Measurements from ENCODE around the gene PTPRU. TPM values are rescaled to one million over a fixed set of nuclear protein-coding genes. Genes with fewer than 3 reads are reported as not detected.

Gene PTPRU
- total RNA-seq, 1 experiment from 2014 or later: 41.4 TPM

DNA sequence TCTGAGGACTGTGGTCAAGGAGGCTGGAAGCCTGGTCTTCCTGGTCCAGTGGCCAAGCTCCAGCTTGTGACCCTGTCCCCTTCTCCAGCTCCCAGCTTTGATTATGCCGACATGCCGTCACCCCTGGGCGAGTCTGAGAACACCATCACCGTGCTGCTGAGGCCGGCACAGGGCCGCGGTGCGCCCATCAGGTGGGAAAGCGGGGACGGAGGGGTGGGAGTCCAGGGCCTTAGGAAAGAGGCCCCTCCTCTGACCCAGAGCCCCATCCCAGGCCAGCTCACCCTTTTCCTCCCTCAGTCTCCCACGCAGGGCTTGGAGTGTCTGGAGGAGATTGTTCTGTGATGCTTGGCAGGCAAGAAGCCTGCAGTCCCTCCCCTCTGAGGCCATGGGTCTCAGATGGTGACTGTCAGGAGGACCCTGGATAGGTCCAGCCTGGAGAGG is 43.6 kb downstream of the PTPRU start:
- Mint-ChIP-seq H3K4me3 (ENCODE audit: unreplicated experiment) (no peak overlapping the region), H3K36me3 (ENCODE audit: insufficient read depth, unreplicated experiment) (peaks cover 6% of the 10 kb centered on the region), H3K4me1 (ENCODE audit: low read depth, unreplicated experiment) (no peaks in the 10 kb centered on the region), H3K9me3 (ENCODE audit: unreplicated experiment) (no peaks in the 10 kb centered on the region), H3K27me3 (ENCODE audit: insufficient read depth, unreplicated experiment) (no peaks in the 10 kb centered on the region), H3K27ac (ENCODE audit: unreplicated experiment) (no peak overlapping the region)
- no peaks in the 10 kb centered on the region; the same call in 1 of the 2 replicates for H3K36me3 ChIP-seq (ENCODE audit: control insufficient read depth, insufficient read depth, low read length)
- H3K27me3 ChIP-seq (replicated peaks; ENCODE audit: control insufficient read depth, insufficient read depth, low read length): no peaks in the 10 kb centered on the region
- H3K9me3 ChIP-seq: no peaks in the 10 kb centered on the region
- intact Hi-C loops (cut with micrococcal nuclease; ENCODE audit: unreplicated experiment): no loop called here
- BruUV-seq (replicated peaks): no TSS peak
- CTCF ChIA-PET: no interaction called here
- POLR2A ChIA-PET: no interaction called here
- DNase-seq: no peak
- H3K4me3 ChIP-seq (ENCODE audit: low read depth, low read length): no peak overlapping the region
- TF ChIP-seq, protein P1, sequence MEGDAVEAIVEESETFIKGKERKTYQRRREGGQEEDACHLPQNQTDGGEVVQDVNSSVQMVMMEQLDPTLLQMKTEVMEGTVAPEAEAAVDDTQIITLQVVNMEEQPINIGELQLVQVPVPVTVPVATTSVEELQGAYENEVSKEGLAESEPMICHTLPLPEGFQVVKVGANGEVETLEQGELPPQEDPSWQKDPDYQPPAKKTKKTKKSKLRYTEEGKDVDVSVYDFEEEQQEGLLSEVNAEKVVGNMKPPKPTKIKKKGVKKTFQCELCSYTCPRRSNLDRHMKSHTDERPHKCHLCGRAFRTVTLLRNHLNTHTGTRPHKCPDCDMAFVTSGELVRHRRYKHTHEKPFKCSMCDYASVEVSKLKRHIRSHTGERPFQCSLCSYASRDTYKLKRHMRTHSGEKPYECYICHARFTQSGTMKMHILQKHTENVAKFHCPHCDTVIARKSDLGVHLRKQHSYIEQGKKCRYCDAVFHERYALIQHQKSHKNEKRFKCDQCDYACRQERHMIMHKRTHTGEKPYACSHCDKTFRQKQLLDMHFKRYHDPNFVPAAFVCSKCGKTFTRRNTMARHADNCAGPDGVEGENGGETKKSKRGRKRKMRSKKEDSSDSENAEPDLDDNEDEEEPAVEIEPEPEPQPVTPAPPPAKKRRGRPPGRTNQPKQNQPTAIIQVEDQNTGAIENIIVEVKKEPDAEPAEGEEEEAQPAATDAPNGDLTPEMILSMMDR (IDR thresholded peaks at IDR 0.05; ENCODE audit: insufficient read depth in 1 of 2, low read depth in 1 of 2, low read length in 1 of 2, severe bottlenecking in 1 of 2, unreplicated experiment in 1 of 2): no peak
- peaks cover 7% of the 10 kb centered on the region for H3K4me1 ChIP-seq

DNA sequence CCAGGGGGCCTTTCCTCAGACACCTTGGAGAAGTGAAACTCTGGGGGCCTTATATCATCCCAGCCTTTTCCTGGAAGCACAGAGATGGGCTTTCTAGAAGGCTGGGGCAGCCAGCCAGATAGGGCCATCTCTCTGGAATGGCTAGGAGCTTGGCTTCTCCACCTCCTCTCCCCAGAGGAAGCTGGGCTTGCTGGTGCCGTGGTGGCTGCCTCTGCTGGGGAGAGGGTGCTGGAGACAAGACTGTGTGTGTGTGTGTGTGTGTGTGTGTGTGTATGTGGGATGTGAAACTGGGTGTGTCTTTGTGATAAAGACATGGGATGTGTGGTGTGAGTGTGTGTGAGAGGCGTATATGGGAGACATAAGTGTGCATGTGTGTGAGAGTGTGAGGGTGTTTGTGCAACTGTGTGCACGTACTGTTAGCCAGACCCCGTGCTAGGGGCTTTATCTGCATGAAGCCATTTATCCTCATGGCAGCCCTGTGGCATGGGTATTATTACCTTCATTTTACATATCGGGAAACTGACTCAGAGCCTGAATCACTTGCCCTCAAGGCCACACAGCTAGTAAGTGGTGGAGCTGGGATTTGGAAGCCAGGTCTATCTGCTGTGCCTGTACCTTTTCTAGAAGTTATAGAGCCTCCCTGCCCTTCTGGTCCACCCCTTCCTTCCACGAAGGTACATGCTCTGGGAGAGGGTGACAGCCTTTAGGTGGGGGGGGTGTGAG is 44.2 kb downstream of the PTPRU start:
- Mint-ChIP-seq H3K9me3 (ENCODE audit: unreplicated experiment) (no peaks in the 10 kb centered on the region), H3K36me3 (ENCODE audit: insufficient read depth, unreplicated experiment) (peaks cover 6% of the 10 kb centered on the region), H3K27me3 (ENCODE audit: insufficient read depth, unreplicated experiment) (no peaks in the 10 kb centered on the region), H3K4me3 (ENCODE audit: unreplicated experiment) (no peak overlapping the region), H3K4me1 (ENCODE audit: low read depth, unreplicated experiment) (no peaks in the 10 kb centered on the region), H3K27ac (ENCODE audit: unreplicated experiment) (no peak overlapping the region)
- ChIA-PET POLR2A (no interaction called here), CTCF (no interaction called here)
- DNase-seq: no peak
- no peaks in the 10 kb centered on the region for H3K9me3 ChIP-seq
- no TSS peak for BruUV-seq (replicated peaks)
- H3K36me3 ChIP-seq (ENCODE audit: control insufficient read depth, insufficient read depth, low read length): no peaks in the 10 kb centered on the region; the same call in 1 of the 2 replicates
- TF ChIP-seq, protein P1 (IDR thresholded peaks at IDR 0.05; ENCODE audit: insufficient read depth in 1 of 2, low read depth in 1 of 2, low read length in 1 of 2, severe bottlenecking in 1 of 2, unreplicated experiment in 1 of 2): no peak
- peaks cover 7% of the 10 kb centered on the region for H3K4me1 ChIP-seq
- H3K4me3 ChIP-seq (ENCODE audit: low read depth, low read length): no peak overlapping the region
- H3K27me3 ChIP-seq (replicated peaks; ENCODE audit: control insufficient read depth, insufficient read depth, low read length): no peaks in the 10 kb centered on the region
- intact Hi-C loops (cut with micrococcal nuclease; ENCODE audit: unreplicated experiment): no loop called here

DNA sequence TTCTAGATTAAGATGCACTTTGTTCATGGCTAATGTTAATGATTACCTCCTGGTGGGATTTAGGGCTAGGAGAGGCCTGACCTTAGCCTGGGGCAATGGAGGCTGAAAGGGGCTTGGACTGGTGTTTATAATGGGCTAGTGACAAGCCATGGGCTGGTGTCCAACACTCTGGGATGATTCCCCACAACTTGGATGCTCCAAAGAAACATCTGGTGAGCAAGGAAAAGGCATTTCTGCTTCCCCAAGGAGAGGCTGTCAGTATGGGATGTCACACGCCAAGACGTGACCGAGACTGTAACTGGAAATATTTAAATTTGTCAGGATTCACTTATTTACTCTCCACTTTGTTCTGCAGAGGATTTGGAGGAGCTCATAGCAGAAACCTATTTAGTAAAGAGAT is 45.2 kb downstream of the PTPRU start:
- Histone ChIP-seq H3K27me3 (replicated peaks; ENCODE audit: control insufficient read depth, insufficient read depth, low read length) (no peaks in the 10 kb centered on the region), H3K36me3 (ENCODE audit: control insufficient read depth, insufficient read depth, low read length) (no peaks in the 10 kb centered on the region; the same call in 1 of the 2 replicates), H3K4me1 (peaks cover 7% of the 10 kb centered on the region), H3K9me3 (no peaks in the 10 kb centered on the region), H3K4me3 (ENCODE audit: low read depth, low read length) (no peak overlapping the region)
- Mint-ChIP-seq H3K27me3 (ENCODE audit: insufficient read depth, unreplicated experiment) (no peaks in the 10 kb centered on the region), H3K36me3 (ENCODE audit: insufficient read depth, unreplicated experiment) (peaks cover 5% of the 10 kb centered on the region), H3K4me1 (ENCODE audit: low read depth, unreplicated experiment) (no peaks in the 10 kb centered on the region), H3K9me3 (ENCODE audit: unreplicated experiment) (no peaks in the 10 kb centered on the region), H3K27ac (ENCODE audit: unreplicated experiment) (no peak overlapping the region), H3K4me3 (ENCODE audit: unreplicated experiment) (no peak overlapping the region)
- no peak for DNase-seq
- TF ChIP-seq, protein P1 (IDR thresholded peaks at IDR 0.05; ENCODE audit: insufficient read depth in 1 of 2, low read depth in 1 of 2, low read length in 1 of 2, severe bottlenecking in 1 of 2, unreplicated experiment in 1 of 2): no peak
- CTCF ChIA-PET: no interaction called here
- intact Hi-C loops (cut with micrococcal nuclease; ENCODE audit: unreplicated experiment): no loop called here
- BruUV-seq (replicated peaks): no TSS peak
- POLR2A ChIA-PET: no interaction called here
